Esophagus (tissue), 2 donors: ENCODE measurements around the gene PHETA1. TPM values are rescaled to one million over a fixed set of nuclear protein-coding genes. Genes with fewer than 3 reads are reported as not detected.

Experiments
- H3K27ac ChIP-seq, 2 donors: one replicate each; pipeline ENCODE4 v1.5.1; 2013; ENCODE audit warnings: low read depth in 2 of 2, mild to moderate bottlenecking in 2 of 2, inconsistent platforms in 1 of 2, low read length in 1 of 2, moderate library complexity in 1 of 2
- H3K27me3 ChIP-seq, 2 donors: one replicate each; pipeline ENCODE4 v1.6.1; 2013; ENCODE audit warnings: low read length in 2 of 2, control low read depth in 1 of 2, mild to moderate bottlenecking in 1 of 2; ENCODE audit not compliant: insufficient read depth in 2 of 2, control insufficient read depth in 1 of 2
- H3K36me3 ChIP-seq, 2 donors: one replicate each; pipeline ENCODE4 v1.6.1; 2013; ENCODE audit warnings: low read length in 1 of 2; ENCODE audit not compliant: control insufficient read depth in 2 of 2, insufficient read depth in 2 of 2
- H3K4me1 ChIP-seq, 2 donors: one replicate each; pipeline ENCODE4 v1.6.1; 2013; ENCODE audit warnings: low read length in 1 of 2; ENCODE audit not compliant: control insufficient read depth in 2 of 2, insufficient read depth in 2 of 2
- H3K4me3 ChIP-seq, 2 donors: one replicate each; pipeline ENCODE4 v1.5.1; 2013; ENCODE audit warnings: low read length in 2 of 2, mild to moderate bottlenecking in 2 of 2, low read depth in 1 of 2, moderate library complexity in 1 of 2
- H3K9me3 ChIP-seq, 2 donors: one replicate each; pipeline ENCODE4 v1.6.1; 2013; ENCODE audit warnings: mild to moderate bottlenecking in 2 of 2, low read depth in 1 of 2, low read length in 1 of 2, moderate library complexity in 1 of 2; ENCODE audit not compliant: control insufficient read depth in 2 of 2, insufficient read depth in 1 of 2
- WGBS, 2 donors: extraction: QIAGEN DNeasy Blood & Tissue Kit; methylation state at CpG; one replicate each; pipeline ENCODE4 v1.1.7; 2013; 5-methylcytosine and 5-hydroxymethylcytosine counted together
- polyA plus RNA-seq, 2 donors: library from polyadenylated mRNA; stranded (reverse); fragments of 200-250 nt; gene quantifications; one replicate each; pipeline ENCODE4 v1.2.3, GENCODE V29; 2013
- donor health status: healthy with polysubstance abuse.
- donor health status: Bipolar disorder and iron deficiency.

Gene PHETA1
- polyA plus RNA-seq, 2 donors = 9.0 to 10.0 TPM

- Histone ChIP-seq H3K27ac (no peak overlapping the region), H3K4me1 (no peaks in the 10 kb centered on the region), H3K36me3 (no peaks in the 10 kb centered on the region), H3K27me3 (no peaks in the 10 kb centered on the region), H3K9me3 (no peaks in the 10 kb centered on the region), H3K4me3 (no peak overlapping the region)
- WGBS, 2 donors = 68 to 70% methylated on average over 7 of the region's 7 CpGs
Observed at GRCh38 chr12:111314953-111315539, 53.8 kb downstream of the PHETA1 start.

- whole genome bisulfite sequencing, 2 donors = 1 to 5% methylated on average over 8 of the region's 8 CpGs
- Histone ChIP-seq H3K27me3 (no peaks in the 10 kb centered on the region), H3K4me1 (no peaks in the 10 kb centered on the region), H3K4me3 (no peak overlapping the region), H3K36me3 (no peaks in the 10 kb centered on the region), H3K9me3 (no peaks in the 10 kb centered on the region), H3K27ac (no peak overlapping the region)
Observed at GRCh38 chr12:111313833-111314259, 55.0 kb downstream of the PHETA1 start.

GRCh38 chr12:111312708-111313107 lies 56.2 kb downstream of the PHETA1 start:
- no peaks in the 10 kb centered on the region for H3K4me1 ChIP-seq
- H3K27me3 ChIP-seq = no peaks in the 10 kb centered on the region
- WGBS, 2 donors = 65 to 80% methylated on average over 5 of the region's 5 CpGs
- no peaks in the 10 kb centered on the region for H3K36me3 ChIP-seq
- H3K27ac ChIP-seq = no peak overlapping the region
- no peak overlapping the region for H3K4me3 ChIP-seq
- peaks cover 0 to 3% of the 10 kb centered on the region in 2 donors for H3K9me3 ChIP-seq

GRCh38 chr12:111312016-111312415 lies 56.9 kb downstream of the PHETA1 start:
- no peaks in the 10 kb centered on the region for H3K27me3 ChIP-seq
- peaks cover 0 to 3% of the 10 kb centered on the region in 2 donors for H3K9me3 ChIP-seq
- no peak overlapping the region for H3K27ac ChIP-seq
- H3K4me1 ChIP-seq = no peaks in the 10 kb centered on the region
- H3K36me3 ChIP-seq = no peaks in the 10 kb centered on the region
- H3K4me3 ChIP-seq = no peak overlapping the region
- 90 to 93% methylated on average over 13 of the region's 13 CpGs for WGBS, 2 donors

GRCh38 chr12:111311011-111311410 lies 57.9 kb downstream of the PHETA1 start:
- no peaks in the 10 kb centered on the region for H3K27me3 ChIP-seq
- 59 to 74% methylated on average over 4 of the region's 4 CpGs for WGBS, 2 donors
- no peak overlapping the region for H3K4me3 ChIP-seq
- H3K27ac ChIP-seq = no peak overlapping the region
- H3K36me3 ChIP-seq = no peaks in the 10 kb centered on the region
- no peaks in the 10 kb centered on the region for H3K4me1 ChIP-seq
- peaks cover 3 to 4% of the 10 kb centered on the region in 2 donors for H3K9me3 ChIP-seq

Other genes starting within 250 kb of the PHETA1 start
- 1 to 10 TPM in 1 of 2 donors, under 1 TPM in 1; 0.79 to 1.8 TPM for gene SH2B3, start 36.8 kb upstream of the PHETA1 start, polyA plus RNA-seq
- 10 to 100 TPM; 10.0 to 18.0 TPM for gene ATXN2, start 230.2 kb upstream of the PHETA1 start, polyA plus RNA-seq